Measurements from ENCODE around the gene PLOD2. TPM values are rescaled to one million over a fixed set of nuclear protein-coding genes. Genes with fewer than 3 reads are reported as not detected.

PLOD2 gene
- total RNA-seq, 4 donors from 2014 or later, result 110 to 171 (median 156) TPM

GRCh38 chr3:146156095-146156494 is 4.9 kb downstream of the PLOD2 start:
- H3K9me3 ChIP-seq, result no peaks in the 10 kb centered on the region
- DNase-seq, result peak; percentile 34 to 42
- no peak for TF ChIP-seq POLR2A (IDR thresholded peaks at IDR 0.05)
- TF ChIP-seq, protein P1, sequence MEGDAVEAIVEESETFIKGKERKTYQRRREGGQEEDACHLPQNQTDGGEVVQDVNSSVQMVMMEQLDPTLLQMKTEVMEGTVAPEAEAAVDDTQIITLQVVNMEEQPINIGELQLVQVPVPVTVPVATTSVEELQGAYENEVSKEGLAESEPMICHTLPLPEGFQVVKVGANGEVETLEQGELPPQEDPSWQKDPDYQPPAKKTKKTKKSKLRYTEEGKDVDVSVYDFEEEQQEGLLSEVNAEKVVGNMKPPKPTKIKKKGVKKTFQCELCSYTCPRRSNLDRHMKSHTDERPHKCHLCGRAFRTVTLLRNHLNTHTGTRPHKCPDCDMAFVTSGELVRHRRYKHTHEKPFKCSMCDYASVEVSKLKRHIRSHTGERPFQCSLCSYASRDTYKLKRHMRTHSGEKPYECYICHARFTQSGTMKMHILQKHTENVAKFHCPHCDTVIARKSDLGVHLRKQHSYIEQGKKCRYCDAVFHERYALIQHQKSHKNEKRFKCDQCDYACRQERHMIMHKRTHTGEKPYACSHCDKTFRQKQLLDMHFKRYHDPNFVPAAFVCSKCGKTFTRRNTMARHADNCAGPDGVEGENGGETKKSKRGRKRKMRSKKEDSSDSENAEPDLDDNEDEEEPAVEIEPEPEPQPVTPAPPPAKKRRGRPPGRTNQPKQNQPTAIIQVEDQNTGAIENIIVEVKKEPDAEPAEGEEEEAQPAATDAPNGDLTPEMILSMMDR (IDR thresholded peaks at IDR 0.05), result no peak
- H3K27me3 ChIP-seq, result no peaks in the 10 kb centered on the region
- 22 to 29% methylated on average over 4 of the region's 4 CpGs for WGBS, 2 donors
- peak overlapping the region in 1 of 3 donors; percentile 10 for H3K4me3 ChIP-seq (replicated peaks in 1 of 3)
- intact Hi-C loops (cut with DNase I), result no loop called here
- peak overlapping the region; percentile 95 to 97 (median 96) for H3K27ac ChIP-seq
- peaks cover 46 to 53% of the 10 kb centered on the region in 2 donors for H3K4me1 ChIP-seq
- H3K36me3 ChIP-seq, result no peaks in the 10 kb centered on the region

DNA sequence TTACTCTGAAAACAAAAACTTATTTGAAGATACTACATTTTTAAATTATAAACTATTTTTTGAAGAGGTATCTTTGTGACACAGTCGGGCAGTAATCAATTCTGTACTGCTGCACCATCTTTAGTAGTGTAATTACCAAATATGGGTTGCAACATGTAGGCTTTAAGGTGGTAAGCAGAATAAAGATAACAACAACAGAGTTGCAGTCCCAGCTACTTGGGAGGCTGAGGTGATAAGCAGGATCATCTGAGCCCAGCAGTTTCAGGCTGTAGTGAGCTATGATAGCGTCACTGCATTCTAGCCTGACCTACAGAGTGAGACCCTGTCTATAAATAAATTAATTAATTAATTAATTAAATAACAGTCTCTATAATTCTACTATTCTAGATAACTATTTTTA is 6.0 kb downstream of the PLOD2 start:
- intact Hi-C loops (cut with DNase I), result no loop called here

GRCh38 chr3:146154316-146154715 is 6.7 kb downstream of the PLOD2 start:
- H3K9me3 ChIP-seq, result no peaks in the 10 kb centered on the region
- no peak for DNase-seq
- peaks cover 58 to 60% of the 10 kb centered on the region in 2 donors for H3K4me1 ChIP-seq
- H3K27me3 ChIP-seq, result no peaks in the 10 kb centered on the region
- TF ChIP-seq POLR2A (IDR thresholded peaks at IDR 0.05), result no peak
- TF ChIP-seq, protein P1 (IDR thresholded peaks at IDR 0.05), result no peak
- peak overlapping the region; percentile 95 to 97 (median 96) for H3K27ac ChIP-seq
- intact Hi-C loops (cut with DNase I), result no loop called here
- H3K4me3 ChIP-seq (replicated peaks in 1 of 3), result no peak overlapping the region
- WGBS, 2 donors, result 97 to 99% methylated on average over 1 of the region's 1 CpG
- no peaks in the 10 kb centered on the region for H3K36me3 ChIP-seq

More for the DNA sequence above, 6.0 kb downstream of the PLOD2 start:
- Histone ChIP-seq H3K36me3 (no peaks in the 10 kb centered on the region), H3K27me3 (no peaks in the 10 kb centered on the region), H3K4me1 (peaks cover 54 to 55% of the 10 kb centered on the region in 2 donors), H3K4me3 (replicated peaks in 1 of 3) (no peak overlapping the region), H3K27ac (peak overlapping the region; percentile 95 to 97 (median 96)), H3K9me3 (no peaks in the 10 kb centered on the region)
- TF ChIP-seq, protein P1 (IDR thresholded peaks at IDR 0.05), result no peak
- 34 to 60% methylated on average over 2 of the region's 2 CpGs for WGBS, 2 donors
- DNase-seq, result no peak

DNA sequence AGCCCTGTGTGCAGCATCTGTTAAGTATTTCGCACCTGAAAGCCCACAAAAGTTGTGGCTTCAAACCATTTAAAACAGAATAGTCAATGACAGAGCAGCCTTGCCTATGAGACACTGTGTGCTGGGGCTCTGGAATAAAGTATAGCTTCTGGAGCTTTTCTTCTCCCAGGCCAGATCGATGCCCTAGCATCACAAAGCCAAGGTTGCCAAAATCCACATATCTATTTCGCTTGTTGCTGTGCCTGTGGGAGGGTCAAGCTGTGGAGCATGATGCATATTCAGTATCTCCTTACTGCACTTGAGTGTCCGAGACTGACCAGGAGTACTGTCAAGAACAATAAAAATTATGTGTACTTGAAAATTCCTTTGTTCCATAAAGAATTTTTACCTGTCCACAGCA is 7.6 kb downstream of the PLOD2 start:
- WGBS, 2 donors, result 41 to 54% methylated on average over 4 of the region's 4 CpGs
- intact Hi-C loops (cut with DNase I), result no loop called here
- H3K4me3 ChIP-seq (replicated peaks in 1 of 3), result no peak overlapping the region
- peak overlapping the region; percentile 95 to 97 (median 96) for H3K27ac ChIP-seq
- H3K36me3 ChIP-seq, result no peaks in the 10 kb centered on the region
- H3K4me1 ChIP-seq, result peaks cover 63 to 67% of the 10 kb centered on the region in 2 donors
- no peaks in the 10 kb centered on the region for H3K9me3 ChIP-seq
- no peak for TF ChIP-seq POLR2A (IDR thresholded peaks at IDR 0.05)
- TF ChIP-seq, protein P1 (IDR thresholded peaks at IDR 0.05), result no peak
- no peaks in the 10 kb centered on the region for H3K27me3 ChIP-seq
- DNase-seq, result no peak

DNA sequence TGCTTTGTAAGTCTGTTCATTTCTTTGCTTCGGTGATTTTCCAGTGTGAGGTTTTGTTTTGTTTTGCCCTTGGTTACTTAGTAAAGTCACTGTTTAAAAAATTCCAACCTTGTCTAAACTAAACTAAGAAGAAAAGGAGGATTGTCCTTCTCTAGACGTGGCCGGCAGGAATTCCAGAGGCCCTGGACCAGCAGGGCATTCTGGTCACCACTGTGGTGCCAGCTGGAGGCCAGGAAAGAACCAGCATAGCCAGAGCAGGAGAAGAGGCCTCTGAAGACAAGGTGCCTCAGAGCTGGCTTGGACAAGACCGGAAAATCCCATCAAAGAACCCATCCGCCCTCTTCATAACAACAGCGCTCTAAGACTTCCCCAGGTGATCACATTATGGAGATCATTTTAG is 8.2 kb downstream of the PLOD2 start:
- intact Hi-C loops (cut with DNase I), result no loop called here
- Histone ChIP-seq H3K27ac (peak overlapping the region; percentile 95 to 97 (median 96)), H3K27me3 (no peaks in the 10 kb centered on the region), H3K36me3 (no peaks in the 10 kb centered on the region), H3K4me3 (replicated peaks in 1 of 3) (no peak overlapping the region), H3K4me1 (peaks cover 60 to 71% of the 10 kb centered on the region in 2 donors), H3K9me3 (no peaks in the 10 kb centered on the region)
- 25 to 35% methylated on average over 6 of the region's 6 CpGs for WGBS, 2 donors
- peak; percentile 75 to 87 for DNase-seq
- TF ChIP-seq POLR2A (IDR thresholded peaks at IDR 0.05), result peak in 1 of 2 donors; percentile 78
- TF ChIP-seq, protein P1 (IDR thresholded peaks at IDR 0.05), result peak in 1 of 6 experiments; percentile 7

Data from thyroid gland (tissue), 4 donors.